GM12874 (cell line): Measurements from ENCODE around the gene MORC2.

Experiments used
- CTCF ChIP-seq: IDR thresholded peaks from 2 replicates; pipeline ENCODE4 v1.5.1; 2011; ENCODE audit warnings: low read depth, mild to moderate bottlenecking, control low read depth, low read length, moderate library complexity; ENCODE audit not compliant: insufficient read depth

The MORC2 gene

GRCh38 chr22:30881361-30882183 lies 87.0 kb downstream of the MORC2 start:
- TF ChIP-seq CTCF: no peak

- no peak for TF ChIP-seq CTCF
Observed at GRCh38 chr22:30880847-30881246, 87.7 kb downstream of the MORC2 start.

- no peak for TF ChIP-seq CTCF
Observed at GRCh38 chr22:30880181-30880601, 88.4 kb downstream of the MORC2 start.

- TF ChIP-seq CTCF: no peak
Observed at GRCh38 chr22:30879415-30879797, 89.2 kb downstream of the MORC2 start.

- TF ChIP-seq CTCF: no peak
Observed at GRCh38 chr22:30878516-30879414, 89.8 kb downstream of the MORC2 start.

- TF ChIP-seq CTCF: no peak
Observed at GRCh38 chr22:30877662-30878515, 90.7 kb downstream of the MORC2 start.
